Aorta (tissue), 5 donors: ENCODE data around the gene OR8G1. TPM values are rescaled to one million over a fixed set of nuclear protein-coding genes. Genes with fewer than 3 reads are reported as not detected.

Experiments
- ATAC-seq: fragments of 200-7000 bp; cut with Tn5 transposase; one replicate; pipeline ENCODE4 v1.9.1; 2022; ENCODE audit warnings: moderate library complexity; ENCODE audit not compliant: low FRiP score
- DNase-seq, 2 donors: peaks; one replicate each; pipeline ENCODE4 v3.0.0-alpha.2; 2020
- H3K27ac ChIP-seq, 2 donors: one replicate each; pipeline ENCODE4 v1.5.1; 2013; ENCODE audit warnings: low read length in 2 of 2, mild to moderate bottlenecking in 2 of 2, moderate library complexity in 2 of 2, control low read depth in 1 of 2, inconsistent platforms in 1 of 2, low read depth in 1 of 2
- H3K27me3 ChIP-seq, 2 donors: one replicate each; pipeline ENCODE4 v1.6.1; 2013; ENCODE audit warnings: control low read depth in 1 of 2, low read length in 1 of 2, mild to moderate bottlenecking in 1 of 2, moderate library complexity in 1 of 2; ENCODE audit not compliant: insufficient read depth in 2 of 2, control insufficient read depth in 1 of 2
- H3K36me3 ChIP-seq, 2 donors: one replicate each; pipeline ENCODE4 v1.6.1; 2013; ENCODE audit warnings: control low read depth in 1 of 2, low read length in 1 of 2, mild to moderate bottlenecking in 1 of 2; ENCODE audit not compliant: insufficient read depth in 2 of 2, control insufficient read depth in 1 of 2
- H3K4me1 ChIP-seq, 2 donors: one replicate each; pipeline ENCODE4 v1.6.1; 2013; ENCODE audit warnings: low read length in 2 of 2, control low read depth in 1 of 2, mild to moderate bottlenecking in 1 of 2, moderate library complexity in 1 of 2; ENCODE audit not compliant: insufficient read depth in 2 of 2, control insufficient read depth in 1 of 2
- H3K4me3 ChIP-seq, 2 donors: one replicate each; pipeline ENCODE4 v1.5.1; 2013; ENCODE audit warnings: low read length in 2 of 2, control low read depth in 1 of 2, mild to moderate bottlenecking in 1 of 2
- H3K9me3 ChIP-seq: one replicate; pipeline ENCODE4 v1.6.1; 2013; ENCODE audit warnings: mild to moderate bottlenecking, low read length; ENCODE audit not compliant: control insufficient read depth
- WGBS, 2 donors: extraction: QIAGEN DNeasy Blood & Tissue Kit; methylation state at CpG; one replicate each; pipeline ENCODE4 v1.1.7; 2013; 5-methylcytosine and 5-hydroxymethylcytosine counted together
- intact Hi-C, 2 donors: fragments of 100-400 bp; cut with DNase I; formaldehyde crosslinking; loops; one replicate each; pipeline versions ENCODE4 v1.14.2 to v1.15.0; 2022
- polyA plus RNA-seq, 2 donors: library from polyadenylated mRNA; stranded (reverse); fragments of 200-250 nt; gene quantifications; one replicate each; pipeline ENCODE4 v1.2.3, GENCODE V29; 2013
- total RNA-seq, 2 donors: library from RNA; stranded (reverse); fragmentation: NEBNext Ultra II Directional; extraction: Animal tissue kit (Norgen Biotek cat#: 25700); gene quantifications; one replicate each; pipeline ENCODE4 v1.2.1, GENCODE V29; 2021
- donor health status: healthy with polysubstance abuse.
- donor health status: Bipolar disorder and iron deficiency.
- donor health status: DM: no; HTN: no; CAD: no.
- donor health status: DM: no; HTN: no; CAD: no.
- donor health status: DM: yes; HTN: yes; CAD: no.

The OR8G1 gene
- total and polyA plus RNA-seq, 4 donors, result not detected

DNA sequence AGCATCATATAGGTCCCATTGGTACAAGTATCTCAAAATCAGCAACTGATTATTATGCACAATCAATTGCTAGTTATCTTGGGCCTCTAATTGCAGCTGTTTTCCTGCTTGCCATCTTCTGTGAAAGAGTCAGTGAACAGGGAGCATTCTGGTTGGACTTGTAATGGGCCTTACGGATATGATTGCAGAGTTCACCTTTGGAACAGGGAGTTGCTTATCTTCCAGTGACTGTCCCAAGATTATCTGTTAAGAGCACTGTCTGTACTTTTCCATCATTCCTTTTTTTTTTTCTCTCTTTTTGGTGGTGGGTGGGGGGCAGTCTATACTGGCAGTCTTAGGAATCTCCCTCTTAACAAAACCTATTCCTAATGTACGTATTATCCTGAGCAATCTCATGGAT lies 33.1 kb downstream of the OR8G1 start:
- ATAC-seq, result no peak

DNA sequence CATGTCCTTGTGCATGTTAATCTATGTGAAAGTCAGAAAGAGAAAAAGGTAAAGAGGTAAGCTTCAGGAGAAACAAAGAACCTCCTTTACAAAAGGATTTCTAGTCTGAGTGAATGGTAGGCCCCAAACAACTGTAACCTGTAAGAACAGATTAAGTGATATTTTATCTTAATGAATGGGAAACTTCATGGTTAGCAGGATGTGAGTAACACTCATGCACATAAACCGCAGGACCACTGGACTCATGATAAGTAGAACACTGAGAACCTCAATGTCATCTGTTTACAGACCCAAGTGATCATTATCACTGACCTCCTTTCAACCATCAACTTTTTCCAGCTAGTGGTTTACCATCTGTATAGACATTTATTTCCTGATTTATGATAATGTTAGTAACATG lies 35.2 kb downstream of the OR8G1 start:
- intact Hi-C loops, result no loop called here
- no peak overlapping the region for H3K27ac ChIP-seq
- no peaks in the 10 kb centered on the region for H3K9me3 ChIP-seq
- no peaks in the 10 kb centered on the region for H3K27me3 ChIP-seq
- no peak for ATAC-seq
- 75 to 86% methylated on average over 1 of the region's 1 CpG for WGBS, 2 donors
- no peak for DNase-seq
- H3K4me1 ChIP-seq, result no peaks in the 10 kb centered on the region
- H3K4me3 ChIP-seq, result no peak overlapping the region
- H3K36me3 ChIP-seq, result no peaks in the 10 kb centered on the region

More for the DNA sequence above, 33.1 kb downstream of the OR8G1 start:
- WGBS, 2 donors, result 85 to 90% methylated on average over 2 of the region's 2 CpGs
- intact Hi-C loops, result no loop called here
- H3K9me3 ChIP-seq, result no peaks in the 10 kb centered on the region
- H3K27me3 ChIP-seq, result no peaks in the 10 kb centered on the region
- no peaks in the 10 kb centered on the region for H3K36me3 ChIP-seq
- no peak for DNase-seq
- H3K4me3 ChIP-seq, result no peak overlapping the region
- H3K27ac ChIP-seq, result no peak overlapping the region
- no peaks in the 10 kb centered on the region for H3K4me1 ChIP-seq

DNA sequence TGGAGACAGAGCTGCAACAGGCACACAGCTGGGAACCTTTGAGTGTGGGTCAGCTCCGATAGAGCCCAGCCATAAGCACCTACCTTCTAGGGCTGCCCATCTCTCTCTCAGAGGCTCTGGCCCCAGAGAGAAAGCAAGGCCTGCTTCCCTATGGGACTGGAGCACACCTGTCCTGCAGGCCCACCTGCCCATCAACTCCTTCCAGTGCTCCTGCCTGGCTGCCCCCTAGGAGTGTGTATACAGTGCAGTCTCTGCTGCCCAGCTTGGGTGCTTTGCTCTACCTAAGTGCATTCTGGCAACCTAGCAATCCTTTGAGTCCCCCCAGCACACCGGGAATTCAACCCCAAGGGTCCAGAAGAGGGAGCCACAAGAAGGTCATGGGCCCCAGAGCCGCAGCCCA lies 36.3 kb downstream of the OR8G1 start:
- no peaks in the 10 kb centered on the region for H3K27me3 ChIP-seq
- intact Hi-C loops, result no loop called here
- H3K4me1 ChIP-seq, result no peaks in the 10 kb centered on the region
- H3K4me3 ChIP-seq, result no peak overlapping the region
- no peak overlapping the region for H3K27ac ChIP-seq
- no peaks in the 10 kb centered on the region for H3K36me3 ChIP-seq
- WGBS, 2 donors, result 85 to 90% methylated on average over 3 of the region's 3 CpGs
- H3K9me3 ChIP-seq, result no peaks in the 10 kb centered on the region
- DNase-seq, result no peak
- ATAC-seq, result no peak

DNA sequence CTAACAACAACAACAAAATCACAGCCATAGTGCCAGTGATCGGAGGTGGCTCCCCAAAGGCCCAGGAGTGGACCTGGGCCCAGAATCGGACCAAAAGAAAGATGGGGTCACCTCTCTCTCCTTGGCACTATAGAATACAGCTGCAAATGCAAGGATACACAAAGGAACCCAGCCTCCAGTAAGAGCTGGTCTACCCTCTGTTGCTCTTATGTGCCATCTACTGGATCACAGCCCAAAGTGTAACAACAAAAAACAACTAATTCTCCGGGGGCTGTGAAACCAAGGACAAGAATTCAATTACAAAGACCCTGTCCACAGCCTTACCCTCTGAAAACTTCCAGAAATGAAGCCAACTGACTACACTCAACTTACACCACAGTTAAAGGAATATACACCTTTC lies 36.9 kb downstream of the OR8G1 start:
- Histone ChIP-seq H3K36me3 (no peaks in the 10 kb centered on the region), H3K9me3 (peaks cover under 1% of the 10 kb centered on the region), H3K4me3 (no peak overlapping the region), H3K27me3 (no peaks in the 10 kb centered on the region), H3K27ac (no peak overlapping the region), H3K4me1 (no peaks in the 10 kb centered on the region)
- intact Hi-C loops, result no loop called here
- DNase-seq, result no peak
- ATAC-seq, result no peak
- 70 to 81% methylated on average over 3 of the region's 3 CpGs for WGBS, 2 donors

DNA sequence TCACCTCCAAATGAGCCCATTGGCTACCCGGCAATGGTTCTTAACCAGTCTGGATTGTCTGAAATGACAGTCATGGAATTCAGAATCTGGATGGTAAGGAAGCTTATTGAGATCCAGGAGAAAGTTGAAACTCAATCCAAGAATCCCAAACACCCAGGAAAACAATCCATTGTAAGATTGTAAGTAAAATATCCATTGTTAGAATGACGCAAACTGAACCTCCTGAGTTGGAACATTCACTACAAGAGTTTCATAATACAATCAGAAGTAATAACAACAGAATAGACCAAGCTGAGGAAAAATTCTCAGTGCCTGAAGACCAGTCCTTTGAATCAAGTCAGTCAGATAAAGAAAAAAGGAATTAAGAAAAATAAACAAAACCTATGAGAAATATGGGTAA lies 37.4 kb downstream of the OR8G1 start:
- Histone ChIP-seq H3K4me3 (no peak overlapping the region), H3K27me3 (no peaks in the 10 kb centered on the region), H3K4me1 (no peaks in the 10 kb centered on the region), H3K27ac (no peak overlapping the region), H3K36me3 (no peaks in the 10 kb centered on the region), H3K9me3 (peaks cover 2% of the 10 kb centered on the region)
- intact Hi-C loops, result no loop called here
- no peak for ATAC-seq
- no peak for DNase-seq
- 73 to 83% methylated on average over 2 of the region's 2 CpGs for WGBS, 2 donors

DNA sequence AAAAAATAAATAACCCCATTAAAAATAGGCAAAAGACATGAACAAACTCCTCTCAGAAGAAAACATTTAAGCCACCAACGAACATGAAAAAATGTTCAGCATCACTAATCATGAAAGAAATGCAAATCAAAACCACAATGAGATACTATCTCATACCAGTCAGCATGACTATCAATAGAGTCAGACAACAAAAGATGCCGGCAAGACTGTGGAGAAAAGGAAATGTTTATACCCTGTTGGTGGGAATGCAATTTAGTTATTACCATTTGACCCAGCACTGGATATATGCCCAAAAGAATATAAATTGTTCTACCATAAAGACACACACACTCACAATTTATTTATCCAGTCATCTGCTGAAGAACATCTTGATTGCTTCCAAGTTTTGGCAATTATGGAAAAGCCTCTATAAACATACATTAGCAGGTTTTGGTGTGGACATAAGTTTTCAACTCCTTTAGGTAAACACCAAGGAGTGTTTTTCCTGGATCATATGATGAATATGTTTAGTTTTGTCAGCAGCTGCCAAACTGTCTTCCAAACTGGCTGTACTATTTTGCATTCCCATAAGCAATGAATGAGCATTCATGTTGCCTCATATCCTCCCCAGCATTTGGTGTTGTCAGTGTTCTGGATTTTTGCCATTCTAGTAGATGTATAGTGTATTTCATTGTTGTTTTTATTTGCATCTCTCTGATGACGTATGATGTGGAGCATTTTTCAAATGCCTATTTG lies 44.9 kb downstream of the OR8G1 start:
- H3K9me3 ChIP-seq, result peaks cover 2% of the 10 kb centered on the region
- H3K4me3 ChIP-seq, result no peak overlapping the region
- ATAC-seq, result no peak
- intact Hi-C loops, result no loop called here
- H3K27ac ChIP-seq, result no peak overlapping the region
- H3K36me3 ChIP-seq, result no peaks in the 10 kb centered on the region
- WGBS, 2 donors, result 47 to 58% methylated on average over 3 of the region's 3 CpGs
- no peaks in the 10 kb centered on the region for H3K27me3 ChIP-seq
- no peak for DNase-seq
- no peaks in the 10 kb centered on the region for H3K4me1 ChIP-seq

DNA sequence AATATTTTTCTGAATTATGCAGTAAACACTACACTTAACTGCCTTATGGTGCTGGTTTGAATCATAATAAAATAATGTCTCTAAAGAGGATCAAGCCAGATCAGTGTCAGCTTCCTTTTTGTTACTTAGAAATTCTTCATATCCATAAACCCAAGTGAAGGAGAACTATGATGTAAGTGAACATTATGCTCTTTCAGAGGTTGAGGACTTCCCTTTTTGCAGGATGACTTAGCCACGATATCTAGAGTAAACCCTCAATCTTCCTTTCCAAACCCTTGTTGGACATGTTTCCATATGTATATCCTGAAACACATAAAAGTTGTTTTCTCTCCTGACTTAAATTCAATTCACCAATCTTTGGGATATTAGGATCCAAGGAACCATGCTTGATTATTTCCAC lies 53.8 kb downstream of the OR8G1 start:
- Histone ChIP-seq H3K4me1 (no peaks in the 10 kb centered on the region), H3K36me3 (no peaks in the 10 kb centered on the region), H3K4me3 (no peak overlapping the region), H3K27ac (no peak overlapping the region), H3K9me3 (no peaks in the 10 kb centered on the region), H3K27me3 (no peaks in the 10 kb centered on the region)
- 74 to 75% methylated on average over 1 of the region's 1 CpG for WGBS, 2 donors
- intact Hi-C loops, result no loop called here
- no peak for ATAC-seq
- no peak for DNase-seq

DNA sequence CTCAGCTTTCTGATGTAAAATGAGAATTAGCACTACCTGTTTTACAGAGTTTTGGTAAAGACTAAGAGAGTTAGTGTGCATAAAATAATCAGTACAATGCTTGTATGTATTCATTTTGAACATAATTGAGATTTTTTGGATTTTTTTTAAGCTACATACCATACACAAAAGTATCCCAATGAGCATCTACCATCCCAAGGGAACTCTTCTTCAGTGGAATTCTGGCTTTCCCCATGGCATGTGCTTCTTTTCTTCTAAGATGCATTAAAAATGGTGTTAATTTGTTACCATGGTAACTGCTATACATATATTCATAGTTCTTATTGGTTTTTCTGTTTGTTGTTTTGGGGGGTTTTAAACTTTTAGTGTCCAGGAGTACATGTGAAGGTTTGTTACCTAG lies 55.1 kb downstream of the OR8G1 start:
- DNase-seq, result no peak
- intact Hi-C loops, result no loop called here
- H3K9me3 ChIP-seq, result no peaks in the 10 kb centered on the region
- H3K27me3 ChIP-seq, result no peaks in the 10 kb centered on the region
- no peak for ATAC-seq
- no peak overlapping the region for H3K4me3 ChIP-seq
- H3K27ac ChIP-seq, result no peak overlapping the region
- H3K36me3 ChIP-seq, result no peaks in the 10 kb centered on the region
- H3K4me1 ChIP-seq, result no peaks in the 10 kb centered on the region

DNA sequence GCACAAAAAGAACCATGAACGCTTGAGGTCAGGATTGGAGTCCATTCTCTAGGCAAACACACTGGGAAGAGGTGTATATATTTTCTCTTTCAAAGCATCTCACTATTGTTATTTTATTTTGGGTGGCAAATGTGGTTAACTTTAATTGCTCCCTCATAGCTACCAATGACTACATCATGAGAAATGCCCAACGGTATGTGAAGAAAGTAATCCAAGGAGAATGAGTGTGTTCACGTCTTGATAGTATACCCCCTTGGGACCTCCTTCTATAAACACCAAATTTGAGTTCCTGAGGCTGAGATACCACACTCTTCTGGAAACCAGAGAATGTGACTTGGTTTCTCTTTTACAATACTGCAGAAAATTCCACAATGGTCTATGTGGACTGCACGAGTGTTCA lies 57.0 kb downstream of the OR8G1 start:
- 60 to 66% methylated on average over 4 of the region's 4 CpGs for WGBS, 2 donors
- Histone ChIP-seq H3K27ac (no peak overlapping the region), H3K9me3 (no peaks in the 10 kb centered on the region), H3K27me3 (no peaks in the 10 kb centered on the region), H3K4me3 (no peak overlapping the region), H3K36me3 (no peaks in the 10 kb centered on the region), H3K4me1 (no peaks in the 10 kb centered on the region)
- no peak for ATAC-seq
- no peak for DNase-seq
- intact Hi-C loops, result no loop called here
